KMS-11 (cell line): ENCODE results near the gene BPIFA1.

Source experiments
- H2AFZ ChIP-seq: fragments of 200-600 bp; sonication (generic); 2 replicates; pipeline ENCODE4 v1.6.1; 2016; ENCODE audit warnings: antibody characterized with exemption, mixed run types, low read depth
- H3K27ac ChIP-seq: fragments of 200-600 bp; sonication (generic); 2 replicates; pipeline ENCODE4 v1.6.1; 2016; ENCODE audit warnings: mild to moderate bottlenecking, mixed run types
- H3K27me3 ChIP-seq: fragments of 200-600 bp; sonication (generic); 2 replicates; pipeline ENCODE4 v1.6.1; 2017; ENCODE audit warnings: mild to moderate bottlenecking, low read depth, mixed run types, moderate library complexity; ENCODE audit not compliant: insufficient read depth
- H3K36me3 ChIP-seq: fragments of 200-600 bp; sonication (generic); 2 replicates; pipeline ENCODE4 v1.6.1; 2017; ENCODE audit warnings: mild to moderate bottlenecking, mixed run types; ENCODE audit not compliant: insufficient read depth
- H3K4me1 ChIP-seq: fragments of 200-600 bp; sonication (generic); 2 replicates; pipeline ENCODE4 v1.6.1; 2016; ENCODE audit warnings: mild to moderate bottlenecking, low read depth, mixed run types; ENCODE audit not compliant: poor library complexity, severe bottlenecking
- H3K4me2 ChIP-seq: fragments of 200-600 bp; sonication (generic); 2 replicates; pipeline ENCODE4 v1.7.0; 2016; ENCODE audit warnings: mild to moderate bottlenecking, mixed run types
- H3K4me3 ChIP-seq: fragments of 200-600 bp; sonication (generic); IDR thresholded peaks from 2 replicates; pipeline ENCODE4 v1.6.1; 2017; ENCODE audit warnings: low read depth, low read length, mixed read lengths; ENCODE audit not compliant: insufficient read depth
- H3K79me2 ChIP-seq: fragments of 200-600 bp; sonication (generic); 2 replicates; pipeline ENCODE4 v1.6.1; 2016; ENCODE audit warnings: low read depth, mixed run types; ENCODE audit not compliant: insufficient read depth
- H3K9ac ChIP-seq: fragments of 200-600 bp; sonication (generic); 2 replicates; pipeline ENCODE4 v1.6.1; 2016; ENCODE audit warnings: mild to moderate bottlenecking, mixed run types
- H4K20me1 ChIP-seq: fragments of 200-600 bp; sonication (generic); 2 replicates; pipeline ENCODE4 v1.6.1; 2016; ENCODE audit warnings: mild to moderate bottlenecking, mixed run types; ENCODE audit not compliant: insufficient read depth
- CTCF ChIP-seq: fragments of 200-600 bp; sonication (generic); conservative IDR thresholded peaks from 2 replicates; pipeline ENCODE4 v1.6.1; 2017; ENCODE audit warnings: low read depth, mild to moderate bottlenecking, antibody characterized with exemption, low read length, moderate library complexity, mixed read lengths

Gene BPIFA1

GRCh38 chr20:33282991-33283555 lies 47.3 kb downstream of the BPIFA1 start, which contains the start of gene BPIFB1:
Gene BPIFB1 (plus strand): TSS chr20:33283214. CDS start chr20:33286074, 2,860 bp downstream.
- Histone ChIP-seq H3K27me3 (peaks cover 29% of the 10 kb centered on the region; the same call in 1 of the 2 replicates), H4K20me1 (no peaks in the 10 kb centered on the region), H3K9ac (no peak within 1 kb of the TSS), H3K4me3 (no peak within 1 kb of the TSS), H3K4me1 (no peaks in the 10 kb centered on the region), H2AFZ (no peak within 1 kb of the TSS), H3K4me2 (no peak within 1 kb of the TSS), H3K27ac (no peak within 1 kb of the TSS), H3K36me3 (no peaks in the 10 kb centered on the region), H3K79me2 (no peaks in the 10 kb centered on the region)
- TF ChIP-seq CTCF, result no peak

GRCh38 chr20:33284284-33284683 lies 48.5 kb downstream of the BPIFA1 start:
- no peaks in the 10 kb centered on the region for H4K20me1 ChIP-seq
- H3K4me3 ChIP-seq, result no peak overlapping the region
- no peaks in the 10 kb centered on the region for H3K79me2 ChIP-seq
- no peak for TF ChIP-seq CTCF
- no peak overlapping the region for H3K9ac ChIP-seq
- no peak overlapping the region for H3K4me2 ChIP-seq
- H3K36me3 ChIP-seq, result no peaks in the 10 kb centered on the region
- H3K27me3 ChIP-seq, result peaks cover 32% of the 10 kb centered on the region; the same call in 1 of the 2 replicates
- no peaks in the 10 kb centered on the region for H3K4me1 ChIP-seq
- no peak overlapping the region for H2AFZ ChIP-seq
- H3K27ac ChIP-seq, result no peak overlapping the region

GRCh38 chr20:33284937-33285336 lies 49.1 kb downstream of the BPIFA1 start:
- H3K4me3 ChIP-seq, result no peak overlapping the region
- H3K79me2 ChIP-seq, result no peaks in the 10 kb centered on the region
- no peak overlapping the region for H3K9ac ChIP-seq
- no peak for TF ChIP-seq CTCF
- H3K36me3 ChIP-seq, result no peaks in the 10 kb centered on the region
- no peaks in the 10 kb centered on the region for H3K4me1 ChIP-seq
- peaks cover 32% of the 10 kb centered on the region; the same call in 1 of the 2 replicates for H3K27me3 ChIP-seq
- no peak overlapping the region for H2AFZ ChIP-seq
- H4K20me1 ChIP-seq, result no peaks in the 10 kb centered on the region
- H3K4me2 ChIP-seq, result no peak overlapping the region
- H3K27ac ChIP-seq, result no peak overlapping the region

GRCh38 chr20:33285861-33286495 lies 50.2 kb downstream of the BPIFA1 start:
- no peaks in the 10 kb centered on the region for H4K20me1 ChIP-seq
- no peak overlapping the region for H3K9ac ChIP-seq
- no peak overlapping the region for H3K27ac ChIP-seq
- H3K4me1 ChIP-seq, result no peaks in the 10 kb centered on the region
- H3K4me3 ChIP-seq, result no peak overlapping the region
- no peak for TF ChIP-seq CTCF
- H3K36me3 ChIP-seq, result no peaks in the 10 kb centered on the region
- H2AFZ ChIP-seq, result no peak overlapping the region
- H3K4me2 ChIP-seq, result no peak overlapping the region
- peaks cover 32% of the 10 kb centered on the region; the same call in 1 of the 2 replicates for H3K27me3 ChIP-seq
- no peaks in the 10 kb centered on the region for H3K79me2 ChIP-seq
